Measurements from ENCODE around the gene DNAJB11.

DNA sequence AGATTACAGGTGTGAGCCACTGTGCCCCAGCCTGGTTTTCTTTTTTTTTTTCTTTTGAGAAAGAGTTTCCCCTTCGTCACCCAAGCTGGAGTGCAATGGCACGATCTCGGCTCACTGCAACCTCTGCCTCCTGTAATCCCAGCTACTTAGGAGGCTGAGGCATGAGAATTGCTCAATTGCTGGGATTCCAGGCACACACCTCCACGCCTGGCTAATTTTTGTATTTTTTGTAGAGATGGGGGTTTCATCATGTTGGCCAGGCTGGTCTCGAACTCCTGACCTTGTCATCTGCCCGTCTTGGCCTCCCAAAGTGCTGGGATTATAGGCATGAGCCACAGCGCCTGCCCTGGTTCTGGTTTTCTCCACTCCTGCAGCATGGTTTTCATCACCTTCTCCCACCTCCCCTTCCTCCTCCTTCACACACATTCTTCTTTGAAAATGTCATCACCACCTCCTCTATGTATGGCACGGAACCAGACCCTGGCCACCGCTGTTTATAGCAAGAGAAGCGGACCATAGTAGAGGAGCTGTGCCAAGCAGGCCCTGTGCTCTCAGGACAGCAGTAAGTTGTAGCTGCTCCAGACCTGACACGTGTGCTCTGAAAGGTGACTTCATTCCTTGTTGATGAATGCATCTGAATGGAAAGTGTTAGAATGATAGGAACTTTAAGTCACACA, 27.7 kb downstream of the DNAJB11 start:
- TF ChIP-seq, protein P1, sequence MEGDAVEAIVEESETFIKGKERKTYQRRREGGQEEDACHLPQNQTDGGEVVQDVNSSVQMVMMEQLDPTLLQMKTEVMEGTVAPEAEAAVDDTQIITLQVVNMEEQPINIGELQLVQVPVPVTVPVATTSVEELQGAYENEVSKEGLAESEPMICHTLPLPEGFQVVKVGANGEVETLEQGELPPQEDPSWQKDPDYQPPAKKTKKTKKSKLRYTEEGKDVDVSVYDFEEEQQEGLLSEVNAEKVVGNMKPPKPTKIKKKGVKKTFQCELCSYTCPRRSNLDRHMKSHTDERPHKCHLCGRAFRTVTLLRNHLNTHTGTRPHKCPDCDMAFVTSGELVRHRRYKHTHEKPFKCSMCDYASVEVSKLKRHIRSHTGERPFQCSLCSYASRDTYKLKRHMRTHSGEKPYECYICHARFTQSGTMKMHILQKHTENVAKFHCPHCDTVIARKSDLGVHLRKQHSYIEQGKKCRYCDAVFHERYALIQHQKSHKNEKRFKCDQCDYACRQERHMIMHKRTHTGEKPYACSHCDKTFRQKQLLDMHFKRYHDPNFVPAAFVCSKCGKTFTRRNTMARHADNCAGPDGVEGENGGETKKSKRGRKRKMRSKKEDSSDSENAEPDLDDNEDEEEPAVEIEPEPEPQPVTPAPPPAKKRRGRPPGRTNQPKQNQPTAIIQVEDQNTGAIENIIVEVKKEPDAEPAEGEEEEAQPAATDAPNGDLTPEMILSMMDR (conservative IDR thresholded peaks at IDR 0.05), result no peak
- TF ChIP-seq EZH2 (IDR thresholded peaks at IDR 0.05; ENCODE audit: low read depth), result no peak
